Kidney epithelial cell (primary cell): Measurements from ENCODE around the gene SLC8A2. TPM values are rescaled to one million over a fixed set of nuclear protein-coding genes. Genes with fewer than 3 reads are reported as not detected.

Experiments used
- DNase-seq: peaks from one replicate; pipeline ENCODE4 v3.0.0-alpha.2; 2010; ENCODE audit warnings: low read depth
- H3K27me3 ChIP-seq: 2 replicates; pipeline ENCODE4 v1.6.0; 2011; ENCODE audit warnings: low read length; ENCODE audit not compliant: control insufficient read depth, insufficient read depth
- H3K36me3 ChIP-seq: 2 replicates; pipeline ENCODE4 v1.5.1; 2011; ENCODE audit warnings: low read length; ENCODE audit not compliant: control insufficient read depth, insufficient read depth
- H3K4me3 ChIP-seq: 2 replicates; pipeline ENCODE4 v1.5.1; 2011; ENCODE audit warnings: low read depth, mild to moderate bottlenecking, control low read depth, low read length
- CTCF ChIP-seq: IDR thresholded peaks from 2 replicates; pipeline ENCODE4 v1.5.1; 2011; ENCODE audit warnings: mild to moderate bottlenecking, moderate library complexity, low read length, control low read depth, inconsistent platforms; ENCODE audit not compliant: insufficient read depth, poor library complexity, severe bottlenecking
- total RNA-seq: library from RNA; depleted of rRNA; stranded (reverse); fragments of >200 nt; gene quantifications from 2 replicates; pipeline ENCODE4 v1.2.3, GENCODE V29; 2015

SLC8A2 gene
- total RNA-seq, 1 donor from 2014 or later, result not detected

- peaks cover 6% of the 10 kb centered on the region for H3K27me3 ChIP-seq
- no peak overlapping the region for H3K4me3 ChIP-seq
- DNase-seq, result no peak
- no peak for TF ChIP-seq CTCF
- H3K36me3 ChIP-seq, result no peaks in the 10 kb centered on the region
These were observed 9.9 kb upstream of the SLC8A2 start for GRCh38 chr19:47481460-47482052.

GRCh38 chr19:47480658-47481057 lies 9.0 kb upstream of the SLC8A2 start:
- H3K4me3 ChIP-seq, result no peak overlapping the region
- no peak for DNase-seq
- H3K27me3 ChIP-seq, result peaks cover 6% of the 10 kb centered on the region
- TF ChIP-seq CTCF, result no peak
- H3K36me3 ChIP-seq, result no peaks in the 10 kb centered on the region

- Histone ChIP-seq H3K27me3 (peaks cover 6% of the 10 kb centered on the region), H3K4me3 (no peak overlapping the region), H3K36me3 (no peaks in the 10 kb centered on the region)
- TF ChIP-seq CTCF, result no peak
- no peak for DNase-seq
These were observed 8.2 kb upstream of the SLC8A2 start for GRCh38 chr19:47479701-47480503.

GRCh38 chr19:47476438-47476972 lies 4.8 kb upstream of the SLC8A2 start:
- Histone ChIP-seq H3K36me3 (no peaks in the 10 kb centered on the region), H3K4me3 (no peak overlapping the region), H3K27me3 (peaks cover 16% of the 10 kb centered on the region)
- no peak for DNase-seq
- no peak for TF ChIP-seq CTCF

- no peak for DNase-seq
- Histone ChIP-seq H3K27me3 (peaks cover 26% of the 10 kb centered on the region), H3K4me3 (no peak overlapping the region), H3K36me3 (no peaks in the 10 kb centered on the region)
- no peak for TF ChIP-seq CTCF
These were observed 3.8 kb upstream of the SLC8A2 start for GRCh38 chr19:47475465-47475864.

GRCh38 chr19:47473336-47473735 lies 1.6 kb upstream of the SLC8A2 start:
- DNase-seq, result no peak
- no peak for TF ChIP-seq CTCF
- Histone ChIP-seq H3K36me3 (no peaks in the 10 kb centered on the region), H3K27me3 (peaks cover 42% of the 10 kb centered on the region), H3K4me3 (no peak overlapping the region)
